Erythroblast (primary cell): ENCODE measurements around the gene ZFYVE21.

Experiments used
- DNase-seq, 2 experiments: peaks; one replicate each; lab custom pipeline; 2025; lab: John Stamatoyannopoulos, UW
- GATA1 ChIP-seq: IDR thresholded peaks from 2 replicates; pipeline ENCODE4 v1.6.1; 2011; ENCODE audit warnings: low read depth, mild to moderate bottlenecking, control low read depth, low read length, moderate library complexity
- POLR2A ChIP-seq: IDR thresholded peaks from 2 replicates; pipeline ENCODE4 v1.6.1; 2011; ENCODE audit warnings: mild to moderate bottlenecking, low read length

The ZFYVE21 gene

GRCh38 chr14:103715052-103716000, at the start of gene ZFYVE21, which contains the start of gene XRCC3:
ZFYVE21 (plus strand) TSS chr14:103715810; CDS start chr14:103715842, 32 bp downstream.
XRCC3 (minus strand) TSS chr14:103715451; CDS start chr14:103711087, 4,364 bp downstream.
- DNase-seq, result peak; percentile 100
- TF ChIP-seq POLR2A, result peak; percentile 91
- no peak for TF ChIP-seq GATA1

DNA sequence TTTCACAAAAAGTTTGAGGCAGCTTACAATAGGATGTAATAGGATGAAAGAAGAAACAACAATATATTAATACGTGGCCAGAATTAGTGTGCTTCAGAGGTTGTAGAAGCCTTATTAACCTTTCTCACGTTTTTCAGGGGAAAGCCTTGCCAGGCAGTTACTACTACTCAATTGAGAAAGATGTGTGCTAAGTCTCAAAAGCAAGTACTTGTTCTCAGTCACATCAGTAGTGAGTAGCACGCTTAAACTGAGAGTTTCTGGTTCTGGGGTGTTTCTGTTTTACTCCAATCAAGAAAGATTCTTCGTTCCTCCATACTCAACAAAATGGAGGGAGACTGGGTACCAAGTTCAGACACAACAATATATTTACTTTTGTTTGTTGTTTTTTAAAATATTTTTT, 47.9 kb upstream of the ZFYVE21 start:
- no peak for DNase-seq
- TF ChIP-seq GATA1, result no peak
- no peak for TF ChIP-seq POLR2A

- TF ChIP-seq GATA1, result no peak
- no peak for TF ChIP-seq POLR2A
- no peak for DNase-seq
Measured at GRCh38 chr14:103668117-103668516, 47.5 kb upstream of the ZFYVE21 start.

GRCh38 chr14:103669370-103669769, 46.2 kb upstream of the ZFYVE21 start:
- DNase-seq, result no peak
- no peak for TF ChIP-seq GATA1
- no peak for TF ChIP-seq POLR2A

GRCh38 chr14:103671911-103672310, 43.7 kb upstream of the ZFYVE21 start:
- TF ChIP-seq POLR2A, result no peak
- no peak for TF ChIP-seq GATA1
- DNase-seq, result no peak

GRCh38 chr14:103675957-103676356, 39.7 kb upstream of the ZFYVE21 start:
- DNase-seq, result no peak
- no peak for TF ChIP-seq POLR2A
- TF ChIP-seq GATA1, result no peak

DNA sequence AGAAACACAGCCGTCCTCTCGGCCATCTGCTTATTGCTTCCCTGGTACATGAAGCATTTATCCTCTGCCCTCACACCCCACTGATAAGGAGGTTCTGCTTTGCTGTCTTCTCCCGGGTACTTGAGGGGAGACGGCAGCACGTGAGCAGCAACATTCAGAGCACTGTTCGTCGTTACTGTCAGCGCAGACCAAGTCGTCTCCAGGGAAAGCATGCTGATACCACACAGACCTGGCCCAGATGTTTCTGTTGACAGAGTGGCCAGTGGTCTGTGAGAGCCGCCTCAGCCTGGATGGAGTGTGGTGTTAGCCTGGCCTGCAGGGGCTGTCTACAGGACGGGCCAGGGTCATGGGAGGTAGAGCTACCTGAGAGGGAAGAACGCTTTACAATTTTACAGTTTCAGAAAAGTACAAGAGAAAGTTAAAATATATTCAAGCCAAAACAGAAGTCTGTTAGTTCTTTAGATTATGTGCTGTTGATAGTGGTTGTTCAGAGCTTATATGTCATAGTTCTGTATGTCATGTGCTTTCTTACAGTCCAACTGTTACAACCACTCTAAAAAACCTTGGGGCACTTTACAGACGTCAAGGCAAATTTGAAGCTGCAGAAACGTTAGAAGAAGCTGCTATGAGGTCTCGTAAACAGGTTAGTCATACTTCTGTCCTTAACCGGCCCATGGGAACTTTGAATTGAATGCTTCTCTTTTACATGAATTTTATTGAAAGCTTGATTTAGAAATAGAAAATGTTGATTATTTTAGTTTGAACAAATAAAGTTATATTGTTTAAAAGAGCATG, 38.5 kb upstream of the ZFYVE21 start:
- DNase-seq, result no peak
- TF ChIP-seq GATA1, result no peak
- TF ChIP-seq POLR2A, result no peak

DNA sequence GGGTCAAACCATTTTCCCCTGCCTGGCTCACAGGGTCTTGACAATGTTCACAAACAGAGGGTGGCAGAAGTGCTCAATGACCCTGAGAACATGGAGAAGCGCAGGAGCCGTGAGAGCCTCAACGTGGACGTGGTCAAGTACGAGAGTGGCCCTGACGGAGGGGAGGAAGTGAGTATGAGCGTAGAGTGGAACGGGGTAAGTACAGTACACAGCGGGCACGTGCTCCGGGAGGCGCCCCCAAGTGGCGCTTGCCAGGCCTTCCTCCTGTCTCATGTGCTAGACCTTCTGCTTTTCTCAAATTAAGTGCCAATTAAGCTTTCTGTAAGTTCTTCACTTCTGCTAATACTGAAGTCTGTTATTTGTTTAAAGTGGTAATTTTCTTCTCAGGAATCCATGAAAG, 36.3 kb upstream of the ZFYVE21 start:
- no peak for TF ChIP-seq GATA1
- no peak for TF ChIP-seq POLR2A
- peak; percentile 58 to 68 for DNase-seq

- TF ChIP-seq POLR2A (no peak), GATA1 (no peak)
- no peak for DNase-seq
Measured at GRCh38 chr14:103680491-103681231, 34.9 kb upstream of the ZFYVE21 start.

GRCh38 chr14:103683139-103683538, 32.5 kb upstream of the ZFYVE21 start:
- no peak for DNase-seq

GRCh38 chr14:103684471-103684870, 31.1 kb upstream of the ZFYVE21 start:
- no peak for DNase-seq
- TF ChIP-seq POLR2A, result no peak
- TF ChIP-seq GATA1, result no peak

More at GRCh38 chr14:103683139-103683538, 32.5 kb upstream of the ZFYVE21 start:
- TF ChIP-seq POLR2A (no peak), GATA1 (no peak)

GRCh38 chr14:103684871-103685270, 30.7 kb upstream of the ZFYVE21 start:
- no peak for DNase-seq
- TF ChIP-seq POLR2A (no peak), GATA1 (no peak)
